Activated naive CD4-positive, alpha-beta T cell treated with Interleukin-2 at 50 U/mL for 16 hours (primary cell): ENCODE results near the gene KRT78.
A peak's percentile ranks its signal among the peaks of the same experiment; 100 is the strongest.
"Not testable (repeated sequence)": the region's sequence is repeated elsewhere in the genome, so short reads cannot be mapped to it uniquely, and the experiment has no call there.

Source experiments
- DNase-seq: peaks from one replicate; pipeline ENCODE4 v3.0.0-alpha.2; 2020

Gene KRT78, protein sequence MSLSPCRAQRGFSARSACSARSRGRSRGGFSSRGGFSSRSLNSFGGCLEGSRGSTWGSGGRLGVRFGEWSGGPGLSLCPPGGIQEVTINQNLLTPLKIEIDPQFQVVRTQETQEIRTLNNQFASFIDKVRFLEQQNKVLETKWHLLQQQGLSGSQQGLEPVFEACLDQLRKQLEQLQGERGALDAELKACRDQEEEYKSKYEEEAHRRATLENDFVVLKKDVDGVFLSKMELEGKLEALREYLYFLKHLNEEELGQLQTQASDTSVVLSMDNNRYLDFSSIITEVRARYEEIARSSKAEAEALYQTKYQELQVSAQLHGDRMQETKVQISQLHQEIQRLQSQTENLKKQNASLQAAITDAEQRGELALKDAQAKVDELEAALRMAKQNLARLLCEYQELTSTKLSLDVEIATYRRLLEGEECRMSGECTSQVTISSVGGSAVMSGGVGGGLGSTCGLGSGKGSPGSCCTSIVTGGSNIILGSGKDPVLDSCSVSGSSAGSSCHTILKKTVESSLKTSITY

DNA sequence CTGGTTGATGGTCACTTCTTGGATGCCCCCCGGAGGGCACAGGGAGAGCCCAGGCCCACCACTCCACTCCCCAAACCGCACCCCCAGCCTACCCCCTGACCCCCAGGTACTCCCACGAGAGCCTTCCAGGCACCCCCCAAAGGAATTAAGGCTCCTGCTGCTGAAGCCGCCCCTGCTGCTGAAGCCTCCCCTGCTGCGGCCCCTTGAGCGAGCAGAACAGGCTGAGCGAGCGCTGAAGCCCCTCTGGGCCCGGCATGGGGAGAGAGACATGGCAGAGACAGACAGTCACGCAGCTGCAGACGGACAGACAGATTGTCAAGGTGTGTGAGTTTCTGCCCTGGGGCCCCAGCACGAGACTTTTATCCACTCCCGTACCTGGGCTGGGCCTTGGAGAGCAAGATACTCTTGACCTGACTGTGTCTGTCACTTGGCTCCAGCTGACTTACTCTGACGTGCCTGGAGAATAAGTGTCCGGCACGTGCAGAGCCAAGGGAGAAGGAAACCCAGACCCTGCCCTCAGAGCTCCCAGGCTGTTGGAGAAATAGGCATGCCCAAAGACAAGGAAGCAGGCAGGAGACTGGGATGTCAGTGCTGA is at the start of gene KRT78:
Gene KRT78, minus strand, starts transcription at position 334 of the 595 bp plus-strand sequence. Its CDS starts 64 bp downstream, at position 270.
- no peak for DNase-seq

DNA sequence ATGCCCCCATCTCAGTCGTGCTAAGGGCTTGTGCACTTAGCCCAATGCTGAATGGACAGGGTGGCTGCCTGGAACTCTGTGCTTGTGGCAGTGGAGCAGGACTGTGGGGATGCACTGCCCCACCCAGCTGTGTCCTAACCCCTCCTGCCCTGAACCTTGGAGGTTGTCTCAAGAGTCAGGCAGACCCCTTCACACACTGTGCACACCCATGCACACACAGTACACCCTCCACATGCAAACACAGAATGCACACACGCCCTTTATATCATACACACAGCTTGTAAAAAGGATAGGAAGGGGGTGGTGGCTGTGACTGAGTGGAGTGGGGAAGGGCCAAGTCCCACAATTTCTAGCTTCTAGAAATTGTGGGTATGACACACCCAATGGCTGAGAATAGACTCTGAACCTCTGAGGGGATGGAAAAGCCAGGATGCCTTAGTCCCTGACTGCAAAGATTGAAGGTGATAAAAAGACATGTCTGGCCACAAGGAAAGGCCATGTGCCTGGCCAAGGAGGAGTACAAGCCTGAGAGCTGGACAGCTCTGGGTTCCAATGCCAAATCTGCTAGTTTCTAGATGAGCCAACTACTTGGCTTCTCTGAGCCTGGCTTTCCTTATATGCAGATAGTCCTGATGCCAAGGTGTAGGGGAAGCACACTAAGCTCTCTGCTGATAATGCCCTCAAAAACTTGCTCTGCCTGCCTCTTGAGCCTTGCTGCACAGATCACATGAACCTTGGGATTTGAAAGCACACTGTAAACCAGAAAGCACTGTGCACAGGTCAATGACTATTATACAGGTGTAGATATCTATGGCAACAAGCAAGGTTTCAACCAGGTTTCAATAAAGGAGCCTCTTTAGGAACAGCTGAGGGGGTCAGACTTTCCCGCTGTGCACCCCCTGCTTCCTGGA is 47.7 kb upstream of the KRT78 start:
- no peak for DNase-seq

- no peak for DNase-seq
Observed at GRCh38 chr12:52895726-52896189, 47.0 kb upstream of the KRT78 start.

DNA sequence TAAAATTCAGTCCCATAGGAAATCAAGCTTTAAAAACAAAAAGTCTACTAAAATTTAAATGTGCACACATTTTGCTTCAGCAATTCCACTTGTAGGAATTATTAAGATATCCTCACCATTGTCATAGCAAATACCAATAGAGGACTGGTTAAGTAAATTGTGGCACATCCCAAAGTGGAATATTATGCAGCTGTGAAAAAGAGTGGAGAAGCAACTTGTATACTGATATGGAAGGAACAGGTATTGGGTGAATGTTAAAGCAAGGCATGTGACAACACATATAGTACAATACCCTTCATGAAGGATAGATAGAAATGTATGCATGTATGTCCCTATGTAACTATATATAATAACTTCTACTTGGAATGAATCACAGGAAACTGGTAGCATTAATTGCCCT is 44.2 kb upstream of the KRT78 start:
- no peak for DNase-seq

- DNase-seq: no peak
Observed at GRCh38 chr12:52892207-52892852, 43.5 kb upstream of the KRT78 start.

DNA sequence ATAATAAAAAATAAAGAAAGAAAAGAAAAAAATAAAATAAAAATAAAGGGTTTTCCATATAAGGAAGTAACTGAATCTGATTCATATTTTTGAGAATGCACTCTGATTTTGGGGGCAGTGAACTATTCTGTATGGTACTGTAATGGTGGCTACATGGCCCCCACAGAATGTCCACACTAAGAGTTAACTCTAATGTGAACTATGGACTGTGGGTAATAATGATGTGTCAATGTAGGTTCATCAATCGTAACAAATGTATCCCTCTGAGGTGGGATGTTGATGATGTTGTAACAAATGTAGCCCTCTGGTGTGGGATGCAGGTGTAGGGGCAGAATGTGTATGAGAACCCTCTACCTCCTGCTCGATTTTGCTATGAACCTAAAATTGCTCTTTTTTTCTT is 42.2 kb upstream of the KRT78 start:
- no peak for DNase-seq

- DNase-seq: no peak
Observed at GRCh38 chr12:52890417-52890816, 41.6 kb upstream of the KRT78 start.

DNA sequence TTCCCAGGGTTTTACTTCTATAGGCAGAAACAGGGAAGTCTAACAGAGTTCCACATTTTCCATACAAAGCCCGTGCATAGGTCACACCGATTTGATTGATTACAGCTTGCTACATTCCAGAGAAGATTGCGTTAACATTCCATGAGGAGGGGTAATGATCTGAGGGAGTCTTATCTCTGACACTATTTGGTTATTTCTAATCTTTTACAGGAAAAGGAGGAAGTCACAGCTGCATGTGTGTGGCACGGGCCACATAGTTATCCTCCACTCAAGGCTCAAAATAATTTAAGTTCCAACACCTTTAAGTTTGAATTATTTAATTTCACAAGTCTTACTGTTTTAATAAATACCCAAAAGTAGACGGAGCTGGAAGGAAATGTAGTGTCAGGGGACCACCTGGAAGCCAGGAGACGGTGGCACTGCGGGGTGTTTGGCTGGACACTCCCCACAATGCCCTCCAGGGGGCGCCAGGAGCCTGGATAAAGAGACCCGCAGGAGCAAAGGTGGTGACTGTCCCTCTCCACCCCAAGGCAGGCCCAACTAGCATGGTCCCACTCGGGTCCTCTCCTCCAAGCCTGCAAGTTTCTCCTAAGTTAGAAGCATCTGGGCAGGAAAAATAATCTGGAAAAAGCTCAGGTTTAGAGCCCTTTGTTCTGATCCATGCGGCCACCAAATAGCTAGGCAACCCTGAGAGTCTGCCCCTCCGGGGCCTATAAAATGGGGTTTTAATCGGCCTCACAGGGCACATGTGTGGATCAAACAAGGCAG is 35.9 kb upstream of the KRT78 start:
- DNase-seq: peak; percentile 81

DNA sequence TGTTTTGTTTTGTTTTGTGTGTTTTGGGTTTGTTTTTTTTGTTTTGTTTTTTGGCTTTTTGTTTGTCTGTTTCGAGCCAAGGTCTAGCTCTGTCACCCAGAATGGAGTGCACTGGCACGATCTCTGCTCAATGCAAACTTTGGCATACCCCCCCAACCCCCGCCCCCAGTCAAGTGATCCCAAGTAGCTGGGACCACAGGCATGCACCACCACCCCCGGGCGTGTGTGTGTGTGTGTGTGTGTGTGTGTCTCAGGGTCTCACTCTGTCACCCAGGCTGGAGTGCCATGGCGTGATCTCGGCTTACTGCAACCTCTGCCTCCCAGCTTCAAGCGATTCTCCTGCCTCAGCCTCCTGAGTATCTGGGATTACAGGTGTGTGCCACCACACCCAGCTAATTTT is 31.7 kb upstream of the KRT78 start:
- not testable (repeated sequence) for DNase-seq

- peak; percentile 74 for DNase-seq
Observed at GRCh38 chr12:52879394-52880351, 30.9 kb upstream of the KRT78 start.

GRCh38 chr12:52878507-52879393 is 30.0 kb upstream of the KRT78 start:
- DNase-seq: no peak

DNA sequence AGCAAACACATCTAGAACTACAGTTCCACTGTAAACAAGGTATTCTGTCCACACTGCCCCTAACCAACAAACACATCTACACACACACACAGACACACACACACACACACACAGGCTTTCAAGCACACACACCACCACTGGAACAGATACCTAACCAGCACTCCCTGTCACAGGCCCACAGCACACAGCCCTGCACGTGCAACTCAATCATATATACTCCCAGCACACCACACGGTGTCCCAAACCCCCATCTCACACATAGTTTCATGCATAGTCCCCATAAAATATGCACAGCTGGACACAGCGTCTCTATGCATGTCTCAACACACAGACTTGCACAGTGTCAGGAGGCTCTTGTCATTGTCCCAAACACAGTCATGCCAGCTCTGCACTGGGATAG is 28.4 kb upstream of the KRT78 start:
- DNase-seq: no peak

GRCh38 chr12:52876372-52876771 is 27.6 kb upstream of the KRT78 start:
- DNase-seq: no peak

DNA sequence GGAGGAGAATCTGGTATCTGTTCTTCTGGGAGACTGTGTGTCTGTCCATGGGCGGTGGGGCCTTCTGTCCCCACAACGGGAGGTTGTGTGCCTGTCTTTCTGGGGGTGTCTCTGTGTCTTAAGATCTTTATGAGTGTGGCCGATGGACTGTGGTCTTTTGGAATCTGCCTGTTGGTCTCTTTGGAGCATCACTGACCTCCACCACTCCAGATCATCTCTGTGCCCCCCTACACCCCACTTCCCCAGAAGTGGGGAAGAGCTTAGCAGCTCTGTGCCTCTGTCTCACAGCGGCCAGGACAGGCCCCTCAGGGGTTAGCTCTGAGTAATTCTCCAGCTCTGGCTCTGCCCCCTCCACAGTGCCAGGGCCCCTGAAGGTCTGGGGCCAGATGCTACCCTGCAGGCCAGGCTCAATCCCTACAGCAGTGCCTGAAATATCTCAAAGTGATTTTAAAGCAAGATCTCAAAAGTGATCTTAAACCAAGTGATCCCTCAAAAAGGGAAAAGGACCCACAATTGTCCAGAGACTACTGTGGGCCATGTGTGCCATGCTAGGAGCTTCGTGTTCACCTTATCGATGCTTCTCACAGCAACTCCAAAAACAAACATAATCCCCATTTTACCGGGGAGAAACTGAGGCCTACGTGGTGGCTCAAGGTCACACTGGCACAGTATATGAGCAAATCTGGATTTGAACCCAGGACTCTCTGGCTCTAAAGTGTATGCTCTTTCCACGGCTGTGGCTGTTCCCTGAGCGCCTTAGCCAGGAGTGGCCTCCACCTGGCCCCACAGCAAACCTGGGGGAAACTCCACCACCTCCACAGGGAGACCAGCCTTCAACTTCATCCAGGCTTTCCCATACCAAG is 26.0 kb upstream of the KRT78 start:
- DNase-seq: no peak

DNA sequence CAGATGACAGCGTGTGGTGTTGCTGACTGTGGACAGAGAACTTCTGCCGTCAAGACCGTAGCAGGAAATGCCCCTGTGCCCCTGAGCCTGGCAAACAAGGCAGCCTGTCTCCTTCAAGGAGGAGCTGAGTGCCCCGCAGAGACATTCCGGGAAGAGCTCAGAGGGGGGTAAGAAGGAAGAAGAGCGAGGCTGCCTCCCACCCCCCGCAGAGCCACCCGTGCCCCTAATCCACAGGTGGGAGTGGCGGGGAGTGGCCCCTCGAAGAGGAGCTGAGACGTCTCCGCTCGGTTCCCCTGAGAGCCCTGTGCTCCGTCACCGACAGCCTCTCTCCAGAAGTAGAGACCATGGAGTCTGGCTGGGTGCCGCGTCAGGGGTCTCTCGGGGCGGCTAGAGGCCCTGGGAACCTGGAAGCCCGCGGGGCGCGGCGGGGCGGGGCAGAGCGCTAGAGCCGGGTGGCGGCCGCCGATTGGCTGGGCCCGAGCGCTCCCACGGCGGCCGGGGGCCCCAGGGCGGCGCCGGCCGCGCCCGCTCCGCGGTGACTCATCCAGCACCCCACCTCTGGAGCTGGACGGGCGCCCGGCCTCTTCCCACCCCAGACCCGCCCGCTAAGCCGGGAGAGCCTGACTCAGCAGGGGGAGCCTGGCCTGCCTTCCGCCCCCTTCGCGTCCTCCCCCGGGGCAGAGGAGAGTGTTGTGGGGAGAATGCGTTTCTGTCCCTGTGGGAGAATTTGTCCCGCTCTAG is 25.2 kb upstream of the KRT78 start:
- DNase-seq: peak; percentile 61

DNA sequence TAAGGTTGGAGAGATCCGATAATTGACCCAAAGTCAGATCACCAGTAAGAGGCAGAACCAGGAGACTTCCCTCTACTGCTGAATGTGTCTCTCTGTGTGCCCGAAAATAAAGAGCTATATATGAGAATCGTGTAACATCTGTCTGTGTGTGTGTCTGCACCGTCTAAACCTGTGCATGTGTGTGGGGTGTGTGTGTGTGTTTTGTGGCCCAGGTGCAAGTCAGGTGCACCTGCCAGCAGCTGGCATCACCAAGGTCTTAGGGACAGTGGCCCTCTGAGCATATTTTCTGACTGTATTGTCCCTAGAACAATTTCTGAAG is 24.7 kb upstream of the KRT78 start:
- DNase-seq: no peak

DNA sequence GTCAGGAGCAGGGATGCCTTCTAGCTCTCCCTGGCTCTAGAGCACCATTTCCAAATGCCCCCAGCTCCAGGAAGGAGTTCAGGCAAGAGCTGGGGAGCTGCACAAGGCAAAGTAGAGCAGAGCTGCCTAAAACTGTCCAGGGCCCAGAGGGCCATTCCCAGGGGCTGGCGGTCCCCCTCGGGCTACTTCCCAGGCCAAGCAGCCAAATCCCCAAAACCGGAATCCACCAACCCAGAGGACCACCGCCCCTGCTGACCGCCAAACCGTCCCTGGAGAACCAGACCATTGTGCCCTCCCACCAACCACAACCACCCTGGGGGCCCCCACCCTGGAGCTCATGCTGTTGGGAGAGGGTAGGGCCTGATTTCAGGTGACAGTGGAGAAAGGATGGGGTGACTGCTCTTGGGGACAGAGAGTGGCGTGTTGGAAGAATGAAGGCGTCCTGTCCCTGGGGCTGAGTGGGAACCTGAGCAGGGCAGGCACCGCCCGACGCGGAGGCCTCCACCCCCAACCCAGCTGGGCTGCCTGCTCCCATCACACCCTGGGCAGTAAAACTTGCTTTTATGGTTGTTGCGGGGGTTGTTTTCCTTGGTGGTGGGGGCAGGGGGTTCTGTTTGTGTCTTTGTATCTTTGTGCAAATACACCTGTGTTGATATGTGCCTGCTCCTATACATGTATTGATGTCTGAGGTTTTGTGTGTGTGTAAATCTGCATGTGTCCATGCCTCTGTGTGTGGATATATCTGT is 24.0 kb upstream of the KRT78 start:
- DNase-seq: no peak
